NCI-H748 treated with DMSO at 0.1 percent for 48 hours (cell line): Measurements from ENCODE around the gene AIRE.
"Not testable (repeated sequence)": the region's sequence is repeated elsewhere in the genome, so short reads cannot be mapped to it uniquely, and the experiment has no call there.

Source experiments
- DNase-seq: peaks from one replicate; lab custom pipeline; 2025; lab: John Stamatoyannopoulos, UW

AIRE gene

GRCh38 chr21:44285138-44285992 is at the start of gene AIRE:
TSS of gene AIRE (plus strand) at chr21:44285876. CDS start at chr21:44286007, 131 bp downstream.
- DNase-seq: no peak

GRCh38 chr21:44240353-44240752 is 45.3 kb upstream of the AIRE start:
- DNase-seq: not testable (repeated sequence)

GRCh38 chr21:44240842-44241241 is 44.8 kb upstream of the AIRE start, which contains the start of gene ICOSLG:
TSS of gene ICOSLG (minus strand) at chr21:44240943. CDS start at chr21:44240817, 126 bp downstream.
- DNase-seq: not testable (repeated sequence)

GRCh38 chr21:44241281-44241680 is 44.4 kb upstream of the AIRE start:
- DNase-seq: not testable (repeated sequence)

GRCh38 chr21:44243980-44244379 is 41.7 kb upstream of the AIRE start:
- not testable (repeated sequence) for DNase-seq

- not testable (repeated sequence) for DNase-seq
Observed at GRCh38 chr21:44247904-44248303, 37.8 kb upstream of the AIRE start.

- not testable (repeated sequence) for DNase-seq
Observed at GRCh38 chr21:44249204-44250037, 36.3 kb upstream of the AIRE start.

- no peak for DNase-seq
Observed at GRCh38 chr21:44253832-44254710, 31.6 kb upstream of the AIRE start.

GRCh38 chr21:44255511-44255981 is 30.1 kb upstream of the AIRE start:
- DNase-seq: no peak

GRCh38 chr21:44258056-44258725 is 27.5 kb upstream of the AIRE start:
- DNase-seq: no peak

GRCh38 chr21:44259082-44259705 is 26.5 kb upstream of the AIRE start:
- DNase-seq: no peak

- no peak for DNase-seq
Observed at GRCh38 chr21:44260066-44260465, 25.6 kb upstream of the AIRE start.

- no peak for DNase-seq
Observed at GRCh38 chr21:44260791-44261631, 24.7 kb upstream of the AIRE start.

GRCh38 chr21:44261675-44262295 is 23.9 kb upstream of the AIRE start, which contains the start of gene DNMT3L:
TSS of gene DNMT3L (minus strand) at chr21:44261897. CDS start at chr21:44261259, 638 bp downstream.
- DNase-seq: no peak

- no peak for DNase-seq
Observed at GRCh38 chr21:44262338-44263056, 23.2 kb upstream of the AIRE start.

- DNase-seq: no peak
Observed at GRCh38 chr21:44263221-44263760, 22.4 kb upstream of the AIRE start.

- no peak for DNase-seq
Observed at GRCh38 chr21:44263768-44264167, 21.9 kb upstream of the AIRE start.

GRCh38 chr21:44265734-44266270 is 19.9 kb upstream of the AIRE start:
- DNase-seq: no peak
